ENCODE results near the gene CLRN1.

- TF ChIP-seq CTCF (IDR thresholded peaks at IDR 0.05) (no peak), ZNF138 (CRISPR knock-in tag; conservative IDR thresholded peaks at IDR 0.05) (no peak), ZNF512 (CRISPR knock-in tag; IDR thresholded peaks at IDR 0.05; ENCODE audit: borderline replicate concordance) (no peak), SMAD4 (CRISPR knock-in tag; IDR thresholded peaks at IDR 0.05) (no peak), TCF7 (CRISPR knock-in tag; IDR thresholded peaks at IDR 0.05; ENCODE audit: low read depth) (no peak)
Measured at GRCh38 chr3:150972366-150973071, at the start of gene CLRN1.

Data from WTC11 (cell line).